H1 (cell line): ENCODE measurements around the gene RNASE13. TPM values are rescaled to one million over a fixed set of nuclear protein-coding genes. Genes with fewer than 3 reads are reported as not detected.

Experiments used
- polyA plus RNA-seq, 7 experiments: library from polyadenylated mRNA; depleted of rRNA in 3 of 7; stranded (reverse) in 5 of 7; unstranded in 2 of 7; fragments of >200 nt in 5 of 7; fragments of 200-250 nt in 2 of 7; gene quantifications; 1 replicate in 5 of 7; 2 replicates in 1 of 7; 4 replicates in 1 of 7; pipeline versions ENCODE4 v1.2.1 to v1.2.3, GENCODE V29; 2011 to 2013; ENCODE audit warnings: missing spikeins in 2 of 7, mixed read lengths in 2 of 7
- total RNA-seq: library from RNA; stranded (reverse); fragmentation: NEBNext Ultra II Directional; extraction: Animal tissue kit (Norgen Biotek cat#: 25700); gene quantifications from 2 replicates; pipeline ENCODE4 v1.2.1, GENCODE V29; 2021
- TF ChIP-seq, protein P1 (sequence below), 3 experiments: IDR thresholded peaks; 1 replicate in 2 of 3; 2 replicates in 1 of 3; pipeline versions ENCODE4 v1.5.1 to v1.6.1; 2011; ENCODE audit warnings: low read length in 3 of 3, mild to moderate bottlenecking in 3 of 3, inconsistent platforms in 2 of 3, low read depth in 1 of 3, moderate library complexity in 1 of 3; ENCODE audit not compliant: insufficient read depth in 1 of 3; ENCODE audit errors: control extremely low read depth in 1 of 3

The RNASE13 gene
- total and polyA plus RNA-seq, 2 of the 8 experiments (the other 6 are each of a cell fraction or from before 2014, with no cell fraction given), result not detected

DNA sequence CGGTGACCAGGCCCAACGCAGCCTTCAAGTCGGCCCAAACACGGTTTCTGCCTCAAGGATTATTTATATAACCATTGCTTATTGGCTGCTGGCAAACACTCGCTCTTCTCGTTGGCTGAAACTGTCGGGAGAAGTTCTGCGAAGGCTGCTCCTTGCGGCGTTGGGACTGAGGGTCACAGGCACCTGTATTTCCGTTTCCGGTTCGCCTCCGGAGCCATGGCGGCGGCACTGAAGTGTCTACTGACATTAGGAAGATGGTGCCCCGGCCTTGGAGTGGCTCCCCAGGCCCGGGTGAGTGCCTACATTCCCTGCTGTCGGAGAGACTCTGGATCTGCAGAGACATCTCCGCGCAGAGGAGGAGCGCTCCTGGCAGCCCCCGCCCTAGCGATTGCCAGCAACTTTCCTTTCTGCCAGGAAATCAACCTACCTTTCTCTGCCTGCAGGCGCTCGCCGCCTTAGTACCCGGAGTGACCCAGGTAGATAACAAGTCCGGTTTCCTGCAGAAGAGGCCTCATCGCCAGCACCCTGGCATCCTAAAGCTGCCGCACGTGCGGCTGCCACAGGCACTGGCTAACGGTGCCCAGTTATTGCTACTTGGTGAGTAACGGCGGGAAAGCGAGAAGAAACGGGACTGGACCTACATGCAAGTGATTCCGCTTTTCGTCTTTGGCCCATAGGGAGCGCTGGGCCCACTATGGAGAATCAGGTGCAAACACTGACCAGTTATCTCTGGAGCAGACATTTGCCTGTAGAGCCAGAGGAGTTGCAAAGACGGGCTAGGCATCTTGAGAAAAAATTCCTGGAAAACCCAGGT, 44.6 kb downstream of the RNASE13 start, which contains the start of gene METTL17 (continued):
- TF ChIP-seq, protein P1, sequence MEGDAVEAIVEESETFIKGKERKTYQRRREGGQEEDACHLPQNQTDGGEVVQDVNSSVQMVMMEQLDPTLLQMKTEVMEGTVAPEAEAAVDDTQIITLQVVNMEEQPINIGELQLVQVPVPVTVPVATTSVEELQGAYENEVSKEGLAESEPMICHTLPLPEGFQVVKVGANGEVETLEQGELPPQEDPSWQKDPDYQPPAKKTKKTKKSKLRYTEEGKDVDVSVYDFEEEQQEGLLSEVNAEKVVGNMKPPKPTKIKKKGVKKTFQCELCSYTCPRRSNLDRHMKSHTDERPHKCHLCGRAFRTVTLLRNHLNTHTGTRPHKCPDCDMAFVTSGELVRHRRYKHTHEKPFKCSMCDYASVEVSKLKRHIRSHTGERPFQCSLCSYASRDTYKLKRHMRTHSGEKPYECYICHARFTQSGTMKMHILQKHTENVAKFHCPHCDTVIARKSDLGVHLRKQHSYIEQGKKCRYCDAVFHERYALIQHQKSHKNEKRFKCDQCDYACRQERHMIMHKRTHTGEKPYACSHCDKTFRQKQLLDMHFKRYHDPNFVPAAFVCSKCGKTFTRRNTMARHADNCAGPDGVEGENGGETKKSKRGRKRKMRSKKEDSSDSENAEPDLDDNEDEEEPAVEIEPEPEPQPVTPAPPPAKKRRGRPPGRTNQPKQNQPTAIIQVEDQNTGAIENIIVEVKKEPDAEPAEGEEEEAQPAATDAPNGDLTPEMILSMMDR (IDR thresholded peaks at IDR 0.05; ENCODE audit: control extremely low read depth in 1 of 3, insufficient read depth in 1 of 3, low read depth in 1 of 3, low read length in 3 of 3), result peak; percentile 36 to 60 (median 49); a peak in 3 of 4 replicates
